Epithelial cell of esophagus (primary cell): ENCODE results near the gene SYNGR3.
A peak's percentile ranks its signal among the peaks of the same experiment; 100 is the strongest.

Source experiments
- DNase-seq: peaks from one replicate; pipeline ENCODE4 v3.0.0; 2010; ENCODE audit warnings: low read depth
- H3K4me3 ChIP-seq: 2 replicates; pipeline ENCODE4 v1.5.1; 2011; ENCODE audit warnings: mild to moderate bottlenecking, low read length, control low read depth
- CTCF ChIP-seq: IDR thresholded peaks from 2 replicates; pipeline ENCODE4 v1.5.1; 2011; ENCODE audit warnings: low read depth, mild to moderate bottlenecking, low read length, control low read depth, inconsistent platforms; ENCODE audit not compliant: insufficient read depth; ENCODE audit errors: missing control alignments

The SYNGR3 gene

GRCh38 chr16:1980030-1980769 lies 9.6 kb upstream of the SYNGR3 start:
- TF ChIP-seq CTCF: no peak
- peak overlapping the region; percentile 46 for H3K4me3 ChIP-seq
- peak; percentile 26 for DNase-seq

GRCh38 chr16:1980770-1981087 lies 9.0 kb upstream of the SYNGR3 start:
- H3K4me3 ChIP-seq: no peak overlapping the region
- TF ChIP-seq CTCF: no peak
- no peak for DNase-seq

- H3K4me3 ChIP-seq: peak within 1 kb of the TSS; percentile 46
- TF ChIP-seq CTCF: no peak
- no peak for DNase-seq
Observed at GRCh38 chr16:1981398-1981836, 8.4 kb upstream of the SYNGR3 start, which contains the start of gene NOXO1. Gene NOXO1, minus strand, starts transcription at chr16:1981469. Its CDS starts 290 bp downstream, at chr16:1981179.

GRCh38 chr16:1982013-1982433 lies 7.7 kb upstream of the SYNGR3 start:
- no peak for TF ChIP-seq CTCF

GRCh38 chr16:1982991-1983543 lies 6.7 kb upstream of the SYNGR3 start:
- no peak for DNase-seq
- no peak overlapping the region for H3K4me3 ChIP-seq
- TF ChIP-seq CTCF: no peak

More at GRCh38 chr16:1982013-1982433, 7.7 kb upstream of the SYNGR3 start:
- peak; percentile 28 for DNase-seq
- no peak overlapping the region for H3K4me3 ChIP-seq

GRCh38 chr16:1983544-1984346 lies 6.0 kb upstream of the SYNGR3 start, which contains the start of gene GFER:
Gene GFER, plus strand, starts transcription at chr16:1984193. Its CDS starts 26 bp downstream, at chr16:1984219.
- H3K4me3 ChIP-seq: peak within 1 kb of the TSS; percentile 61
- DNase-seq: peak; percentile 80
- no peak for TF ChIP-seq CTCF
